G401.6 (cell line): ENCODE data around the gene STYXL1.

Experiments
- FAIRE-seq: peaks from 2 replicates; lab custom pipeline; 2012; peaks lifted over from hg19 to GRCh38; lab: Jason Lieb, UNC

The STYXL1 gene

DNA sequence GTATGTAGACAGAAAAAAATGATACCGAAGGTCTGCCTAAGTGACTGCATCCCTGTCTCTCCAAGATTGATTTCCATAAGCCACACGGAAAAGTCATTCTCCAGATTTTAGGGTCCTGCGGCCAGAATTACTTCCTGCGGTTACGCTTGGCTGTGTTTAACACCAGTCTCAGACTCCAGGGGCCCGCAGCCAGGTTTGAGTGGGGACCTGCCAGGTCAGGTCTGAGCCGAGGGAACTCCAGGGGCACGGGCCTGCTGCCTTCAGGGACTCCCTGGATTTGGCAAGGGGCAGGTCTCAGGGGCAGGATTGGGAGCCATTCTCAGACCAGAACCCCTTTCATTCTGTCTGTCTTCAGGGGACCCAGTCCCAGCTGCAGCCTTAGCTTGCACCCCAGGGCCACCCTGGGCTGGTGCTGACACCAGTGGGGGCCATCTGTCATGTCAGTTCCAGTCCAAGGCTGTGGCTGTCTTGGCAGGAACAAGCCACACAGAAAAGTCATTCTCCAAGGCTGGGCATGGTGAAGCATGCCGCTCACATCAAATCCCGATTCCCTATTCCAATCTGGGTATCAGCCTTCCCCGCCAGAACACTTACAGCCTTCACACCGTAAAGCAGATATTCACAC is 92.4 kb downstream of the STYXL1 start:
- no peak for FAIRE-seq

DNA sequence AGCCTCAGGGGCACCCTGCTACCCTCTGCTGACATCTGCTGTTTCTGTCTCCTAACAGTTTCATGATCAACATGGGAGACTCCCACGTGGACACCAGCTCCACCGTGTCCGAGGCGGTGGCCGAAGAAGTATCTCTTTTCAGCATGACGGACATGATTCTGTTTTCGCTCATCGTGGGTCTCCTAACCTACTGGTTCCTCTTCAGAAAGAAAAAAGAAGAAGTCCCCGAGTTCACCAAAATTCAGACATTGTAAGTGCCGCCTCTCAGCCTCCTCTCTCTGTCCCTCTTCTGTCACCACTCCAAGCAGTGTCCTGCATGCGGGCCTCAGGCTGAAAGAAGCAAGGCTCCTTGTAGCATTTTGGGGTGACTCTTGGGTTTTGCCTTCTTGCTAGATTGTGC is 93.9 kb downstream of the STYXL1 start:
- no peak for FAIRE-seq

DNA sequence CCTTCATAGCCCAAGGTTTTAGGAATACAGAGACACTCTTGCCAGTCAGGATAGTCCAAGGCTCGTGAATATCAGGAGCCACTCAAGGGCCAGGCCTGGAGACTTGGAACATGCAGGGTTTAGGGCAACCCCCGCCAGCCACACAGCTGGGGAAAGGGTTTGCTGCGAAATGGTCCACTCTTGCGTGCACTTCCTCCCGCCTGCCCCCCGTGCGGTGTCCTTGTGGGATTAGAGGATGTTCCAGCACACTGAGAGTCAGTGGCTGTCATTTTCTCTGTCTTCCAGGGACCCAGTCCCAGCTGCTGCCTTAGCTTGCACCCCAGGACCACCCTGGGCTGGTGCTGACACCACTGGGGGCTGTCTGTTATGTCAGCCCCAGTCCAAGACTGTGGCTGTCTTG is 94.4 kb downstream of the STYXL1 start:
- FAIRE-seq: no peak

- no peak for FAIRE-seq
Measured at GRCh38 chr7:75951506-75951905, 96.3 kb downstream of the STYXL1 start.

DNA sequence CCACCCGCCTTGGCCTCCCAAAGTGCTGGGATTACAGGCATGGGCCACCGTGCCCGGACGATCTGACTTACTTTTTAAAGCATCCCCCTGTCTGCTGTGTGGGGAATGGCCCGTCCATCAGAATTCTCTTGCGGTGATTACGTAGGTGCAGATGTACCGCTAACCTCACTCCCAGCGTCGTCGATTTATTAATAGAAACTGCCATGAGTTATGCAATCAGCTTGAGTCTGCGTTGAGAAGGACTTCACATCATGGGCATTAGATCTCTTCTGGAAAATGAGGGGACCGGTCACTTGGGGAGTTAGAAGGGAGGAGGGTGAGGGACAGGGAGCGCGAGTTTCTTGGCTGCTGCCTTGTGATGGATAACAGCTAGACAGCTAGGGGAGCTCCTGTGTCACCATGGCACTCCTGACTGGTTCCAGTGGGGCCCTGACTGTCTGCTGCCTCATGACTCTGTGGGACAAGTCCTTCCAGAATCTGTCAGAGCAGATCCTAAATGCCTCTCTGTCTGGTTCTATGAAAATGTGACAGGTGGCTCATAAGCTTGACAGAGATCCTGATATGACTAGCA is 97.6 kb downstream of the STYXL1 start:
- FAIRE-seq: no peak

GRCh38 chr7:75948179-75948578 is 99.6 kb downstream of the STYXL1 start:
- no peak for FAIRE-seq
